ENCODE measurements around the gene CHCHD4.

CHCHD4 gene

GRCh38 chr3:14124615-14125192, at the start of gene CHCHD4, which contains the start of gene TMEM43:
CHCHD4 (minus strand) TSS chr3:14124870; CDS start chr3:14124676, 194 bp downstream.
TMEM43 (plus strand) TSS chr3:14125052; CDS start chr3:14125194, 142 bp downstream.
- DNase-seq (ENCODE audit: low read depth): peak; percentile 98

GRCh38 chr3:14172496-14172895, 47.8 kb upstream of the CHCHD4 start:
- no peak for DNase-seq (ENCODE audit: low read depth)

GRCh38 chr3:14170531-14171159, 46.0 kb upstream of the CHCHD4 start:
- DNase-seq (ENCODE audit: low read depth): peak; percentile 91

- DNase-seq (ENCODE audit: low read depth): peak; percentile 44
Observed at GRCh38 chr3:14169871-14170270, 45.2 kb upstream of the CHCHD4 start.

- DNase-seq (ENCODE audit: low read depth): no peak
Observed at GRCh38 chr3:14169435-14169834, 44.8 kb upstream of the CHCHD4 start.

GRCh38 chr3:14166877-14167603, 42.4 kb upstream of the CHCHD4 start:
- DNase-seq (ENCODE audit: low read depth): peak; percentile 74

- DNase-seq (ENCODE audit: low read depth): no peak
Observed at GRCh38 chr3:14162178-14162577, 37.5 kb upstream of the CHCHD4 start.

GRCh38 chr3:14161282-14161681, 36.6 kb upstream of the CHCHD4 start:
- no peak for DNase-seq (ENCODE audit: low read depth)

- no peak for DNase-seq (ENCODE audit: low read depth)
Observed at GRCh38 chr3:14159426-14159825, 34.8 kb upstream of the CHCHD4 start.

- DNase-seq (ENCODE audit: low read depth): no peak
Observed at GRCh38 chr3:14158370-14158769, 33.7 kb upstream of the CHCHD4 start.

- DNase-seq (ENCODE audit: low read depth): no peak
Observed at GRCh38 chr3:14157951-14158350, 33.3 kb upstream of the CHCHD4 start.

- no peak for DNase-seq (ENCODE audit: low read depth)
Observed at GRCh38 chr3:14156843-14157561, 32.3 kb upstream of the CHCHD4 start.

- no peak for DNase-seq (ENCODE audit: low read depth)
Observed at GRCh38 chr3:14156201-14156600, 31.5 kb upstream of the CHCHD4 start.

GRCh38 chr3:14154895-14155440, 30.3 kb upstream of the CHCHD4 start:
- no peak for DNase-seq (ENCODE audit: low read depth)

- DNase-seq (ENCODE audit: low read depth): no peak
Observed at GRCh38 chr3:14154276-14154675, 29.6 kb upstream of the CHCHD4 start.

- DNase-seq (ENCODE audit: low read depth): no peak
Observed at GRCh38 chr3:14153663-14154062, 29.0 kb upstream of the CHCHD4 start.

- no peak for DNase-seq (ENCODE audit: low read depth)
Observed at GRCh38 chr3:14152963-14153355, 28.3 kb upstream of the CHCHD4 start.

GRCh38 chr3:14152233-14152962, 27.7 kb upstream of the CHCHD4 start:
- DNase-seq (ENCODE audit: low read depth): peak; percentile 41

GRCh38 chr3:14151471-14152083, 26.9 kb upstream of the CHCHD4 start:
- DNase-seq (ENCODE audit: low read depth): no peak

- peak; percentile 44 for DNase-seq (ENCODE audit: low read depth)
Observed at GRCh38 chr3:14150491-14151230, 26.0 kb upstream of the CHCHD4 start.
